Activated CD8-positive, alpha-beta memory T cell treated with anti-CD3 and anti-CD28 coated beads, Interleukin-2, amount 50 U/mL, for 4 hours (primary cell): ENCODE data around the gene IL19.
"Not testable (repeated sequence)": the region's sequence is repeated elsewhere in the genome, so short reads cannot be mapped to it uniquely, and the experiment has no call there.

Source experiments
- DNase-seq: peaks from one replicate; pipeline ENCODE4 v3.0.0-alpha.2; 2020

Gene IL19

DNA sequence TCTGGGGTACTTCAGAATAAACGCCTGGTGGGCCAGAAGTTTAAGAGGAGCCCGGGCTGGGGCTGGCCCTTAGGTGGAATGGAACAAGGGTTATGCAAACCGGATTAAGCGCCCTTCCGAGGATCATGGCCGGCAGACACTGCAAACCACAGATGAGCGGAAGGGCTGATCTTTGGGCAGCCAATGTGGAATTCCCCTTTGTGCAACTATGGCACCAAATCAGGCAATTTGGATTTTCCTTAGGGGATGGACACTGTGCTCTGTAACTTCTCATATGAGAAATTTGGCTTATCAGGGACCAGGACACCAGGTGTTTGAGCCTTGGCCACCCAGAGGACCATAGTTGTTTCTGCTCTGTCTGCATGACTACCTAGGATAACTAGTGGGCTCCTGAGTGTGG is 7.5 kb downstream of the IL19 start:
- DNase-seq: no peak

GRCh38 chr1:206778911-206779310 is 8.3 kb downstream of the IL19 start:
- not testable (repeated sequence) for DNase-seq

DNA sequence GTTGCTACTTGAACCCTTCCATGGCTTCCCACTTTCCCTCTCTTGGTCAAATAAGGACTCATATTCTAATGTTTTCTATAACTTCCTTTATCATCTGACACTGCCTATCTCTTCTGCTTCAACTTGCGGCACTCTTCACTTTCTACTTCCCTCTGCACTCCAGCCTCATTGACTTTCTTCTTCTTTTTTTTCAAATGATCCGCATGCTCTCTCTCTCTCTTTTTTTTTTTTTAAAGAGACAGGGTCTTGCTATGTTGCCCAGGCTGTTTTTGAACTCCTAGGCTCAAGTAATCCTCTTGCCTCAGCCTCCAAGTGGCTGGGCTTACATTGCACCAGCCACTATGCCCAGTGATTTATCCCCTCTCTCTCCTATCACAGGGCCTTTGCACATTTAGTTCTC is 9.1 kb downstream of the IL19 start:
- DNase-seq: no peak

DNA sequence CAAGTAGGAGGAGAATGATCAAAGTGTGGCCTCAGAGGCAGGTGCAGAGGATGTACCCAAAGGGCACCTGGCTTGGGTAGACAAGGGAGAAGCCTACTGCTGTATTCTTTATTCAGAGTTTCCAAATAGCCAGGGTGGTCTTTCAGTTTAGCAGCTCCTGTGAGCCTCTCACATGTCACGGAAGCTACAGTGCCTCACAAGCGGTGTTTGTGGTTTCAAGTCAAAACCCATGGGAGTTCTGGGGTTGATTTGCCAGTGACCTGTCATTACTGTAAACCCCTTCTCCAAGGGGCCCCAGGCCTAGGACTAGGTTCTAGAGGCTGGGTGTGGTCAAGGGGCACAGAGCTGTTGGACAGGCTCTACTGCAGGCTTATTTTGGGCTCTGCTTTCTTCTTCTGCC is 11.9 kb downstream of the IL19 start:
- no peak for DNase-seq

DNA sequence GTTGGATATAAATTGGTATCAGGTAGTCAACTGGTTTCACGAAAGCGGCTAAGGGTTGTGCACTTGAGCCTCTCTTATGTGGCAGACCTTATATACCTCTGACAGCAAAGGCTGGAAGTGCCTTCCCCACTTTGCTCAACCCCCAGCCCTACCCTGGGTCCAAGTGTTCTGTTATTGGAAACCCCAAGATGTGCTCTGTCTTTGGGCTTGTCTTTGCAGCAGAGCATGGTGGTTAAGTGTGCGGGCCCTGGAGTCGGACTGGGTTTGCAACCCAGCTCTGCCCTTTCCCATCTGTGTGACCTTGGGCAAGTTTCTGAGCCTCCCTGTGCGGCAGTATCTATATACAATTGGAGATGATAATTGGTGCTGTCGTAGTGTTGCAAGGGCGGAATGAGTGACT is 12.9 kb downstream of the IL19 start:
- no peak for DNase-seq

DNA sequence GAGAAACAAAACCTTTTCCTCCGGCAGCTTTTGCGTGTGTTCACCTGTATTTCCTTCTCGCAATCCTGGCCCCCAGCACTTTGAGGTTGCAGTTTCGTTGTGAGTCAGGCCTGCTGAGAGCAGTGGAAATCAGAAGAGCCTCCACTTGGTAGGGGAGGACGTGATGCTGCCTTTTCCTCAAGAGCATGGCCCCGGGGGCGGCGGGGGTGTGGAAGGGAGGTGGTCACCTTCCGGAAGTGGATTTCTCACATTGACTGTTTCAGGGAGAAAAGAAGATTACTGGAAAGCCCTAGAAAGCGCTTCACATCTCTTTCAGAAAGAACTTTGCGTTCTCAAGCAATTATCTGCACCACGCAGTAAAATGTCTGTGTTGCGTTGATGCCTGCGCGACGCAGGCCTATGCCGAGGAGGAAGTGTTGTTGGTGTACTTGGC is 13.9 kb downstream of the IL19 start:
- peak; percentile 73 for DNase-seq

GRCh38 chr1:206785182-206785765 is 14.7 kb downstream of the IL19 start:
- DNase-seq: no peak

DNA sequence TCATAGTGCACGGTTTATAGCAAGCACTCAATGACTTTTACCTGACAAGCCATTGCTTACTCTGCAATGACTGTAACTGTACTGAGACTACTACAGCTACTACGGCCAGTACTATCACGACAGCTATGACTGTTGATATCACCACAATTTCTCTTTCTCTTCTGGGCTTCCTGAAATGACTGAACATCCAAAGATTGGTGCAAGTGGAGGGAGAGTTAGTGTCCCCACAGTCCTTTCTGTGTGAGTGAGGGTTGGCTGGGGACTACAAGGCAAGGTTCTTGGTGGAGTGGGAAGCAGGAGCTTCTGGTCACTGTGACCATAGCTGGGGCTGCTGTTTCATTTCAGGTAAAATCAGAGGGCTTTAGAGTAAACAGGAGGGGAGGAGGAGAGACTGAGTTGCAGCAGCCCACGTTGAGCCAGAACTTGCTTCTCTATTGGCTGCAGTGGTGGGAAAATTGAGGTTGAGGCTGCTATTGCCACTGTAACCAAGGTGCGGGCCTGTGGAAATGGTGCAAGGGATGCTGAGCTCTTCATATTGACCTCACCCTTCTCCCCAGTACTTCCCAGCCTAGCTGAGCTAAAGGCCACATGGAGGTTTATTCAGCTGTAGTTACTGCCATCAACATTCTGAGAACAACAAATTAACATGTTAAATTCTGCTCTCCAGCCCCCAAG is 15.8 kb downstream of the IL19 start:
- no peak for DNase-seq

DNA sequence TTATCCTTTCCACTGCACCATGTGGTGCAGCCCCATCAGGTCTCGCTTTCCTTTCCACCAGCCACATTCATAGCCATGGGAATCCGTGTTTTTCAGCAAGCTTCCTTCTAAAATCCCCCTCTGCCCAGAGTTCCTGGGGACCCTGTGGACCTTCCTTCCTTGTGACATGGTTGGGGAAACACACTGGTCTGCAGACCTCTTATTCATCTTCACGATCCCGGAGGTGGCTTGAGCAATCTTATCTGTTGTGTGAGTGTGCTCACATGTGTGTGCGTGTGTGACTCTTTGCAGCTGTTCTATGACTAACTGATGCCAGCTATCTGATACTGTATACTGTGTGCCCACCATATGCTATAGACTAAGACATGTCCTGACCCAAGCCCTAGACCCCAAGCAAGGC is 17.3 kb downstream of the IL19 start:
- DNase-seq: no peak

DNA sequence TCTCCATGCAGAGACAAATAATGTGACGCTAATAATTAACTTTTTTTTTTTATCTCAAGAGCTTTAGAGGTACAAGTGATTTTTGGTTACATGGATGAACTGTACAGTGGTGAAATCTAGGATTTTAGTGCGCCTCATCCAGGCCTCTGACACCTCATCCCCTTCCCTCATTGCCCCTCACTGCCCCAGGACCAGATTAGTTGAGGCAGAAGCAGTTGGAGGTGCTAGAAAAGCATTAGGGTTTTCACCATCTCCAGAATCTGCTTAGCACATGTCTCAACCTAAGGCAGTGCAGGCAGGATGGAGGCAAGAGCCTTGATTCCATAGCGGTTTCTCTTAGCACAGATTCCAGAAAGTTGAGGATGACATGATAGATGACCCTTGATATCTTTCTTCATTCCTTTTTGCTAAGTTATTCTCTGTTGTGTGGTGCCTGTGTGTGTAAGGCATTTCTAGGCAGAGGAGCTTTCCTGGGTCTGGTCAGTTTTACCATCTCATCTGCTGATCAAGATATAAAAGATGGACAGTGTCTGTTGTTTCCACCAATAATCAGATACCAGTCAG is 18.0 kb downstream of the IL19 start:
- DNase-seq: no peak

- no peak for DNase-seq
Measured at GRCh38 chr1:206790502-206791250, 20.1 kb downstream of the IL19 start.

DNA sequence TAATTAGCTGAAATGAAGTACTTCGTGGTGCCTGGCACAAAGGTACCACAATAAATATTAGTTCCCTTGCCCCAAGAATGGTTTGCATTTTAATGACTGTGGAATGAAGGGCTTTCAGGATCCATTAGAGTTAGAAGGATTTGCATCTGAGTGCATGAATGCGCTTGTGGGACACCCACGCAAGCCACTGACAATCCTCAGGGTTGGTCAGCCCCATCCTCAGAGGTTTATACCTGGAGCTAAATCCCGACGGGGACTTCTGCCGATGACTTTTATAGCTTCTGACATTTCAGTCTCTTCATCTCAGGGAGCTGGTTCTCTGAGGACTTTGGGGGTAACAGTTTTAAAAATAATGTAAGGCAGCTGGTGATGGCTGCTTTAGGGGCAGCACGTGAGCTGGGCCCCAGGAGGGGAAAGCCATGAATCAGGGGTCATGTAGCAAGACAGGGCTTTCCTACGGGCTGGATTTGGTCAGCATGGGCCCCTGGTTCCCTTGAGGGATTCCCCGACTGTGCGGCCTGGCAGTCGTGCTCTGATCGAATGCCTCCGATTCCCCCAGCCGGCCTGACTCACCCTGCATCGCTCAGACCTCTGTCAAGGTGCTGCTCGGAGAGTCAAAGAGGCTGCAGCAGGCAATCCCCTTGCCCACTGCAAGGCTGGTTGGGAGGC is 22.5 kb downstream of the IL19 start:
- DNase-seq: no peak

GRCh38 chr1:206793620-206794019 is 23.0 kb downstream of the IL19 start:
- no peak for DNase-seq

DNA sequence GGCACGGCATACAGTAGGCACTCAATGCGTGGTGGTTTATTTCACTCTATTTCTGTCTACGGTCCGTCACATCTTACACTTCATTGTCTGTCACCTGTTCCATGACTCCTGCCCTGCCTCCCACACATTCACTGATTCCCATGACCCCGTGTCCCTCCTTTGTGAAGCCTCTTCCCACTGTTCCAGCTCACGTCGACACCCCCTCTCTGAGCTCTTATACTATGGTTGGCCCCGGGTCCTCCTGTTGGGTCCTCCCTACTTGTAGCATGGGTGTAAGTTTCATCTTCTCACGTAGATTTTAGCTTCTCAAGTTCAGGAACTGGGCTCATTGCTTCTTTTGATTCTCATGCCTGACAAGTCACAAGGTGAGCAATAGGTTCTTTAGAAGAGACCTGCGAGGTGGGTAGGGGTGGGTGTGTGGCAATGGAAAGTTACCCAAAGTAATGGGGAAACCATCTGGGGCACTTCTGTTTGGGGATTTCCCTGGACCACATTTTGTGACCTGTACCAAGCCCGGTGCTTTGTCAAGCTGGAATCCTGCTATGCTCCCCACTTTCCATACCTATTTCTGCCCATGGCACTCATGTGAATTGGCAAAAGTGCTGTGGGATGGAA is 23.8 kb downstream of the IL19 start:
- DNase-seq: peak; percentile 44

DNA sequence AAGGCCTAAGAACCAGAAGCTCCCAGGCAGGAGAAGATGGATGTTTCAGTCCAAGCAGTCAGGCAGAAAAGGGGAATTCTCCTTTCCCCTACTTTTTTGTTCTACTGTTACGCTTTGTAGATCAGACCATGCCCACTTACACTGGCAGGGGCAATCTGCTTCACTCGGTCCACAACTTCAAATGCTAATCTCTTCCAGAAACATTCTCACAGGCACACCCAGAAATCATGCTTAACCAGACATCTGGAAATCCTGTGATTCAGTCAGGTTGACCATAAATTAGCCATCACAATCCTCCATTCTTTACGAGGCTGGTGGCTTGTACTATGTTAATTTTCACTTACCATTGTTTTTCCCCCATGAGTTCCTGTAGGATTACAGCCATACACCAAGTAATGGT is 25.5 kb downstream of the IL19 start:
- no peak for DNase-seq

DNA sequence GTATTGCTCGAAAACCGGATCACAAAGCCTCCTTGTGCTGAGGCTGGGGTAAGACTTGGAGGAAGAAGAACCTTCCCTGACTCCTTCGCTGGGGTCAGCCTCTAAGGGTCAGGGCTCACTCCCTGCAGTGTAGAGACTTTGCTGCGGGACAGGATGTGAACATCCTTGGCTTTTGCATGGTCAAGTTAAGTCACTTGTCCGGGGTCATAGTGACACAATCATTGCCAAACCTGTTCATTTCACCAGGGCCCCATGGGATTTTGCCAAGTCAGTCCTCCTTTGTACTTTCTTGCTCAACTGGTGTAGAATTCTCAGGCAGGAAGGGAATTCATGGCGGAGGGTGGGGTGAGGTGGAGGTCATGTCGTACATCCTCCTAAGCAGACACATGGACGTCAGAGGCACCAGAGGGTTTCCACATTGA is 26.4 kb downstream of the IL19 start:
- DNase-seq: no peak

- peak; percentile 36 for DNase-seq
Measured at GRCh38 chr1:206797534-206798383, 27.2 kb downstream of the IL19 start.

- DNase-seq: no peak
Measured at GRCh38 chr1:206798384-206798996, 27.9 kb downstream of the IL19 start.

DNA sequence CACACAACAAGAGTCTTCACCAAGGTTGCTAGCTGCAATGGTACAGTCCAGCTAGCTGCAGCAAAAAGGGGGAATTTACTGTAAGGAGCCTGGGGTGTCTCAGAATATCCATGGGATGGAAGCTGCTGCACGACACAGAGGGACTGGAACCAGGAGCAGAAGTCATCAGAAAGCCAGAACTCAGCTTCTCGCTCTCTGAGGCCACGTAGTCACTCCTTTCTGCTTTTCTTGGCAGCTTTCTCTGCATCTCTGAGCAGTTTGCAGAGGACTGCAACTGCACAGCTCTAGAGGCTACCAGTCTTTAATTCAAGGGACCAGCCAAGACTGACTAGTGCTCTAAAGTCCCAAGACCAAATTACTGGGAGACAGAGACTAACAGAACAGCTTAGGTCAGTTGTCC is 28.7 kb downstream of the IL19 start:
- DNase-seq: no peak

GRCh38 chr1:206800411-206800810 is 29.8 kb downstream of the IL19 start:
- no peak for DNase-seq

DNA sequence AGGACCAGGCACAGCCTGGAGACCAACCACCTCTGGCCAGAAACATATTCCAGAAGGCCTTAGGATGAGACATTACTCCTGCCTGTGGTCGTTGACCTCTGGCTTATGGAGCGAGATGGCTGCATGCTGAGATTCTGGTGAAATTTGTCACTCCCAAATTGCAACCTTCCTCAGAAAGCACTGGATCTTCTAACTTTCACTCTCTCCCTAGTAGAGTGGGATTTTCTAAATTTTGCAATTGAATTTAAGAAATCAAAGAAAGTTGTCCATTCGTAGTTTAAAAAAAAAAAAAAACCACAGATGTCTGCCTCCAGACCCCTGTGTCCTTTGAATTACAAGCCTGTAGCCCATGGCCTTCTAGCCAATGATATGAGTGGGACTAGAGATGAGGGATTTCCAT is 30.3 kb downstream of the IL19 start:
- DNase-seq: no peak
